PC-3 (cell line): Measurements from ENCODE around the gene MCF2L2.

Experiments used
- EZH2phosphoT487 ChIP-seq: fragments of 300-600 bp; sonication (generic); IDR thresholded peaks from 2 replicates; pipeline ENCODE4 v1.6.1; 2018; ENCODE audit warnings: mild to moderate bottlenecking, antibody characterized with exemption, low read length, borderline replicate concordance
- TF ChIP-seq, protein P1 (sequence below): fragments of 300-600 bp; sonication (generic); conservative IDR thresholded peaks from 2 replicates; pipeline ENCODE4 v1.5.1; 2017; ENCODE audit warnings: antibody characterized with exemption, low read depth, mild to moderate bottlenecking, low read length

DNA sequence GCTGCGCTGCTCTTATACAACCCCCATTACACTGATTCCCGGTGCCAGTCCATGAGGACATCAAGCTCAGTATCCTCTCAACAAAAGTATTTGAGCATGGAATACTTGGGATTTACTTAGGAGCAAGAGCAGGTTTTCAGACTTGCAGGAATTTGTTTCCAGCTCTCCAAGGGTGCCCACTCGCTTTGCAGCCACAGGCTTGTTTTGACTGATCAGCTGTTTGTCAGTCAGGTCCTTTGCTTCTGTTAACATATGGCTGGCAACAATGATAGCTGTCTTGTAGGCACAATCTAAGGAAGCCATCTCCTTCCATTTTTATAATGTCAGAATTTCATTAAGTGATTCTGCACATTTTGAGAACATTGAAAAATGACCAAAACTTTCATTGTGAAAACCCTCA lies 38.2 kb upstream of the MCF2L2 start:
- TF ChIP-seq, protein P1, sequence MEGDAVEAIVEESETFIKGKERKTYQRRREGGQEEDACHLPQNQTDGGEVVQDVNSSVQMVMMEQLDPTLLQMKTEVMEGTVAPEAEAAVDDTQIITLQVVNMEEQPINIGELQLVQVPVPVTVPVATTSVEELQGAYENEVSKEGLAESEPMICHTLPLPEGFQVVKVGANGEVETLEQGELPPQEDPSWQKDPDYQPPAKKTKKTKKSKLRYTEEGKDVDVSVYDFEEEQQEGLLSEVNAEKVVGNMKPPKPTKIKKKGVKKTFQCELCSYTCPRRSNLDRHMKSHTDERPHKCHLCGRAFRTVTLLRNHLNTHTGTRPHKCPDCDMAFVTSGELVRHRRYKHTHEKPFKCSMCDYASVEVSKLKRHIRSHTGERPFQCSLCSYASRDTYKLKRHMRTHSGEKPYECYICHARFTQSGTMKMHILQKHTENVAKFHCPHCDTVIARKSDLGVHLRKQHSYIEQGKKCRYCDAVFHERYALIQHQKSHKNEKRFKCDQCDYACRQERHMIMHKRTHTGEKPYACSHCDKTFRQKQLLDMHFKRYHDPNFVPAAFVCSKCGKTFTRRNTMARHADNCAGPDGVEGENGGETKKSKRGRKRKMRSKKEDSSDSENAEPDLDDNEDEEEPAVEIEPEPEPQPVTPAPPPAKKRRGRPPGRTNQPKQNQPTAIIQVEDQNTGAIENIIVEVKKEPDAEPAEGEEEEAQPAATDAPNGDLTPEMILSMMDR: no peak
- TF ChIP-seq EZH2phosphoT487: no peak
